HepG2 (cell line): ENCODE data around the gene TSPAN9. TPM values are rescaled to one million over a fixed set of nuclear protein-coding genes. Genes with fewer than 3 reads are reported as not detected.

Source experiments
- ATAC-seq: fragments of 200-7000 bp; cut with Tn5 transposase; 3 replicates; pipeline ENCODE4 v1.9.1; 2020; ENCODE audit warnings: mild to moderate bottlenecking, moderate library complexity
- BruUV-seq: library from RNA; stranded (reverse); fragments of 400-500 nt; replicated peaks from 2 replicates; lab custom pipeline; 2021; lab: Mats Ljungman, UMichigan
- CTCF ChIA-PET: fragments of 300-600 bp; formaldehyde crosslinking; extraction: SDS; loops from one replicate; lab custom pipeline; 2021; ENCODE audit warnings: low total read pairs, inconsistent platforms, low intra/inter-chr PET ratio; lab: Yijun Ruan, JAX
- POLR2A ChIA-PET: fragments of 350-600 bp; sonication (Branson Sonifier 250); formaldehyde crosslinking; loops from one replicate; lab custom pipeline; 2020; ENCODE audit warnings: antibody characterized with exemption, inconsistent platforms; lab: Yijun Ruan, JAX
- DNase-seq: peaks from one replicate; pipeline ENCODE4 v3.0.0-alpha.2; 2015; ENCODE audit warnings: low spot score
- FAIRE-seq: peaks from 3 replicates; lab custom pipeline; 2011; peaks lifted over from hg19 to GRCh38; lab: Jason Lieb, UNC
- H2AFZ ChIP-seq: one replicate; pipeline ENCODE4 v1.6.1; 2011; ENCODE audit warnings: low read length, inconsistent platforms
- H3K27ac ChIP-seq: fragments of 300-600 bp; 3 replicates; pipeline ENCODE4 v1.8.0; 2011; ENCODE audit warnings: mixed run types, mild to moderate bottlenecking, mixed read lengths, low read length, inconsistent platforms; ENCODE audit not compliant: insufficient read depth; ENCODE audit errors: extremely low read length
- H3K27me3 ChIP-seq, 2 experiments: fragments of 200-600 bp in 1 of 2; 2 replicates in 1 of 2; 3 replicates in 1 of 2; pipeline versions ENCODE4 v1.6.0 to v1.8.0; 2011; ENCODE audit warnings: low read length in 2 of 2, mild to moderate bottlenecking in 2 of 2, moderate library complexity in 2 of 2, inconsistent platforms in 1 of 2; ENCODE audit not compliant: insufficient read depth in 2 of 2, control insufficient read depth in 1 of 2
- H3K36me3 ChIP-seq, 2 experiments: fragments of 200-600 bp in 1 of 2; replicated peaks in 1 of 2; 2 replicates in 1 of 2; 3 replicates in 1 of 2; pipeline versions ENCODE4 v1.5.1 to v1.8.0; 2011; ENCODE audit warnings: low read length in 2 of 2, inconsistent platforms in 1 of 2; ENCODE audit not compliant: insufficient read depth in 2 of 2, control insufficient read depth in 1 of 2
- H3K4me1 ChIP-seq: 2 replicates; pipeline ENCODE4 v1.5.1; 2012; ENCODE audit warnings: low read length, inconsistent platforms; ENCODE audit not compliant: insufficient read depth
- H3K4me2 ChIP-seq: 2 replicates; pipeline ENCODE4 v1.6.0; 2011; ENCODE audit warnings: low read depth, low read length, inconsistent platforms
- H3K4me3 ChIP-seq, 3 experiments: fragments of 200-600 bp in 1 of 3; sonication (generic), shearing (Covaris generic) in 1 of 3; replicated peaks in 1 of 3; 2 replicates each; pipeline ENCODE4 v1.5.1; 2011 to 2016; ENCODE audit warnings: low read length in 3 of 3, inconsistent platforms in 2 of 3, low read depth in 2 of 3, mild to moderate bottlenecking in 2 of 3, control low read depth in 1 of 3, mixed read lengths in 1 of 3; ENCODE audit not compliant: insufficient read depth in 1 of 3
- H3K79me2 ChIP-seq: one replicate; pipeline ENCODE4 v1.6.1; 2011; ENCODE audit warnings: low read length, inconsistent platforms; ENCODE audit not compliant: insufficient read depth
- H3K9ac ChIP-seq: 2 replicates; pipeline ENCODE4 v1.6.0; 2011; ENCODE audit warnings: mild to moderate bottlenecking, low read depth, low read length, inconsistent platforms; ENCODE audit not compliant: insufficient read depth
- H3K9me3 ChIP-seq: 2 replicates; pipeline ENCODE4 v1.5.1; 2012; ENCODE audit warnings: mild to moderate bottlenecking, low read length
- H4K20me1 ChIP-seq: 2 replicates; pipeline ENCODE4 v1.6.0; 2011; ENCODE audit warnings: inconsistent platforms, mild to moderate bottlenecking, low read length, moderate library complexity; ENCODE audit not compliant: insufficient read depth
- CBFB ChIP-seq: sonication (generic); formaldehyde crosslinking; IDR thresholded peaks from 2 replicates; pipeline ENCODE4 v1.4.0; 2020; ENCODE audit warnings: missing genetic modification reagents
- MAFK ChIP-seq, 2 experiments: IDR thresholded peaks in 1 of 2; conservative IDR thresholded peaks in 1 of 2; 2 replicates each; pipeline ENCODE4 v1.6.1; 2011; ENCODE audit warnings: improper control_type of control experiment in 2 of 2, low read length in 2 of 2
- NRL ChIP-seq: sonication (generic); formaldehyde crosslinking; IDR thresholded peaks from 2 replicates; pipeline ENCODE4 v1.5.0; 2020; ENCODE audit warnings: missing genetic modification reagents, mild to moderate bottlenecking, moderate library complexity, borderline replicate concordance
- SALL2 ChIP-seq: sonication (generic); formaldehyde crosslinking; IDR thresholded peaks from 2 replicates; pipeline ENCODE4 v1.8.1; 2023; ENCODE audit warnings: mild to moderate bottlenecking, missing genetic modification reagents, inconsistent platforms
- SIX1 ChIP-seq: sonication (generic); formaldehyde crosslinking; IDR thresholded peaks from 2 replicates; pipeline ENCODE4 v1.4.0; 2020; ENCODE audit warnings: missing genetic modification reagents, borderline replicate concordance
- ZNF383 ChIP-seq: sonication (generic); formaldehyde crosslinking; IDR thresholded peaks from 2 replicates; pipeline ENCODE4 v1.4.0; 2020; ENCODE audit warnings: missing genetic modification reagents, mild to moderate bottlenecking, borderline replicate concordance
- ZNF687 ChIP-seq: sonication (generic); formaldehyde crosslinking; IDR thresholded peaks from 2 replicates; pipeline ENCODE4 v1.5.1; 2020; ENCODE audit warnings: mild to moderate bottlenecking, missing genetic modification reagents, moderate library complexity
- ZNF777 ChIP-seq: sonication (generic); formaldehyde crosslinking; IDR thresholded peaks from 2 replicates; pipeline ENCODE4 v1.4.0; 2020; ENCODE audit warnings: missing genetic modification reagents
- ZNF781 ChIP-seq: sonication (generic); formaldehyde crosslinking; IDR thresholded peaks from 2 replicates; pipeline ENCODE4 v1.5.1; 2020; ENCODE audit warnings: borderline replicate concordance, mild to moderate bottlenecking, missing genetic modification reagents; ENCODE audit errors: not compliant biosample characterization
- ZNF788 ChIP-seq: sonication (generic); formaldehyde crosslinking; IDR thresholded peaks from 2 replicates; pipeline ENCODE4 v1.5.0; 2020; ENCODE audit warnings: mild to moderate bottlenecking, missing genetic modification reagents, borderline replicate concordance
- WGBS: methylation state at CpG from one replicate; pipeline ENCODE4 v1.1.6; 2017; ENCODE audit warnings: low lambda C conversion rate; 5-methylcytosine and 5-hydroxymethylcytosine counted together
- in situ Hi-C: cut with HindIII; loops from 2 replicates; pipeline ENCODE4 v1.10.0; 2017; ENCODE audit warnings: low pct_unique_long_range_greater_than_20kb; ENCODE audit not compliant: extremely low pct_ligation_motif_present
- intact Hi-C: fragments of 100-400 bp; cut with micrococcal nuclease; formaldehyde crosslinking; loops from one replicate; pipeline ENCODE4 v1.10.0; 2022; ENCODE audit not compliant: unreplicated experiment
- polyA plus RNA-seq, 8 experiments: library from polyadenylated mRNA; depleted of rRNA in 3 of 8; stranded (reverse) in 7 of 8; unstranded in 1 of 8; fragments of >200 nt; fragmentation: Illumina TruSeq in 4 of 8; extraction: Trizol in 4 of 8; gene quantifications; 2 replicates each; pipeline versions ENCODE4 v1.2.1 to v1.2.3, GENCODE V29; 2011 to 2016; ENCODE audit warnings: low read depth in 4 of 8, missing spikeins in 1 of 8, mixed read lengths in 1 of 8; ENCODE audit not compliant: insufficient read depth in 1 of 8
- total RNA-seq, 5 experiments: library from RNA; depleted of rRNA; stranded (reverse); fragments of >200 nt; fragmentation: Illumina TruSeq; extraction: Trizol; gene quantifications; 2 replicates each; pipeline ENCODE4 v1.2.3, GENCODE V29; 2016; ENCODE audit warnings: low read depth in 1 of 5
- TF ChIP-seq, protein P1 (sequence below): sonication (generic); formaldehyde crosslinking; conservative IDR thresholded peaks from 2 replicates; pipeline ENCODE4 v1.4.0; 2020; ENCODE audit warnings: mild to moderate bottlenecking, missing genetic modification reagents, moderate library complexity

Gene TSPAN9
- total and polyA plus RNA-seq, 2 of the 13 experiments (the other 11 are each of a cell fraction or from before 2014, with no cell fraction given): 18.1 to 42.3 TPM

GRCh38 chr12:3299929-3300832 is 223.0 kb downstream of the TSPAN9 start (continued):
- TF ChIP-seq ZNF687 (CRISPR knock-in tag) (peak; percentile 48), ZNF383 (CRISPR knock-in tag) (no peak)

DNA sequence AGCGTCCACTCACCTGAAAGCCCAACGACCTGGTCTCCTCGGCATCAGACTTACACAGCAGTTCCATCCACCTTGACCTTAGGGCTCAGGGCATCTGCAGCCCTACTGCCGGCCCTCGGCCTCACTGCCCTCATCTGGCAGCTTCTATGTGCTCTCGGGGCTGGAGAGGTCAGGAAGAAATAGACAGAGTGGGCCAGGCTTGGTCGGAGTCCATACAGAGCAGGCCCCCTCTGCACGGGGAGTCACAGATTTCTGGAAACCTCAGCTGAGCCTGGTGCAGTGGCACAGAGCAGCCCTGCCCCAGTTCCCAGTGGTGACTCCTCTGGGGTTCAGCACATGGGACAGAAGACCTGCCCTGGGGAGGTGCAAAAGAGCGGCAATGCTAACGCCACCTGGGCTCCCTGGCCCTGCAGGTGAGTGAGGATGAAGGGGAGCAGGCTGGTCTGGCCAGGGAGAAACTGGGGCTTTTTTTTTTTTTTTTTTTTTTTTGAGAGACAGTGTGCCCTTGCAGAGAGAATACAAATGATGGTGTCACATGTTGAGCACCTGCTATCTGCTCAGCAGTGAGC is 223.7 kb downstream of the TSPAN9 start:
- Histone ChIP-seq H3K27ac (no peak overlapping the region), H4K20me1 (no peaks in the 10 kb centered on the region; the same call in 1 of the 2 replicates), H3K9me3 (no peaks in the 10 kb centered on the region), H3K27me3 (peaks cover 2 to 55% of the 10 kb centered on the region in 2 experiments), H3K4me1 (peaks cover 29% of the 10 kb centered on the region), H3K4me3 (no peak overlapping the region; a peak in 1 of 6 replicates), H3K4me2 (peak overlapping the region; percentile 79), H3K36me3 (no peaks in the 10 kb centered on the region), H3K9ac (no peak overlapping the region), H3K79me2 (no peaks in the 10 kb centered on the region), H2AFZ (no peak overlapping the region)
- POLR2A ChIA-PET: no interaction called here
- BruUV-seq: no TSS peak
- DNase-seq (no peak), FAIRE-seq (no peak), ATAC-seq (peak; percentile 1; the same call in 2 of the 3 replicates)
- CTCF ChIA-PET: interaction anchor here (1.1 to 2.7 kb wide), 6 partner anchors 13 to 503 kb away, joined by 3 to 27 read pairs (median 6); no protein-coding TSS in a partner anchor
- TF ChIP-seq ZNF788: 0 out of 2 replicates have a peak, but pooled peaks have one; percentile 1
- TF ChIP-seq ZNF781 (CRISPR knock-in tag): no peak
- TF ChIP-seq, protein P1, sequence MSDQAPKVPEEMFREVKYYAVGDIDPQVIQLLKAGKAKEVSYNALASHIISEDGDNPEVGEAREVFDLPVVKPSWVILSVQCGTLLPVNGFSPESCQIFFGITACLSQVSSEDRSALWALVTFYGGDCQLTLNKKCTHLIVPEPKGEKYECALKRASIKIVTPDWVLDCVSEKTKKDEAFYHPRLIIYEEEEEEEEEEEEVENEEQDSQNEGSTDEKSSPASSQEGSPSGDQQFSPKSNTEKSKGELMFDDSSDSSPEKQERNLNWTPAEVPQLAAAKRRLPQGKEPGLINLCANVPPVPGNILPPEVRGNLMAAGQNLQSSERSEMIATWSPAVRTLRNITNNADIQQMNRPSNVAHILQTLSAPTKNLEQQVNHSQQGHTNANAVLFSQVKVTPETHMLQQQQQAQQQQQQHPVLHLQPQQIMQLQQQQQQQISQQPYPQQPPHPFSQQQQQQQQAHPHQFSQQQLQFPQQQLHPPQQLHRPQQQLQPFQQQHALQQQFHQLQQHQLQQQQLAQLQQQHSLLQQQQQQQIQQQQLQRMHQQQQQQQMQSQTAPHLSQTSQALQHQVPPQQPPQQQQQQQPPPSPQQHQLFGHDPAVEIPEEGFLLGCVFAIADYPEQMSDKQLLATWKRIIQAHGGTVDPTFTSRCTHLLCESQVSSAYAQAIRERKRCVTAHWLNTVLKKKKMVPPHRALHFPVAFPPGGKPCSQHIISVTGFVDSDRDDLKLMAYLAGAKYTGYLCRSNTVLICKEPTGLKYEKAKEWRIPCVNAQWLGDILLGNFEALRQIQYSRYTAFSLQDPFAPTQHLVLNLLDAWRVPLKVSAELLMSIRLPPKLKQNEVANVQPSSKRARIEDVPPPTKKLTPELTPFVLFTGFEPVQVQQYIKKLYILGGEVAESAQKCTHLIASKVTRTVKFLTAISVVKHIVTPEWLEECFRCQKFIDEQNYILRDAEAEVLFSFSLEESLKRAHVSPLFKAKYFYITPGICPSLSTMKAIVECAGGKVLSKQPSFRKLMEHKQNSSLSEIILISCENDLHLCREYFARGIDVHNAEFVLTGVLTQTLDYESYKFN: no peak
- TF ChIP-seq SALL2: 0 out of 2 replicates have a peak, but pooled peaks have one; percentile 1
- TF ChIP-seq CBFB (CRISPR knock-in tag): peak; percentile 37; the same call in 1 of the 2 replicates
- 0 out of 2 replicates have a peak, but pooled peaks have one; percentile 11 for TF ChIP-seq ZNF777 (CRISPR knock-in tag)
- no peak for TF ChIP-seq MAFK (conservative IDR thresholded peaks at IDR 0.05 in 1 of 2, IDR thresholded peaks at IDR 0.05 in 1 of 2; ENCODE audit: low read length in 2 of 2)
- 0 out of 2 replicates have a peak, but pooled peaks have one; percentile 19 for TF ChIP-seq NRL (CRISPR knock-in tag)
- no peak for TF ChIP-seq SIX1 (CRISPR knock-in tag)
- in situ Hi-C loops: loop anchor here (10.0 kb wide), 1 partner anchor 974 kb away; the partner anchor contains the start of gene CCND2
- intact Hi-C loops: loop anchor here (1.0 to 5.0 kb wide), 4 partner anchors 32 to 503 kb away; no protein-coding TSS in a partner anchor
- 23% methylated on average over 5 of the region's 10 CpGs for WGBS
